Choroid plexus epithelial cell (primary cell): Measurements from ENCODE around the gene APRT.

ENCODE experiments used
- DNase-seq: peaks from one replicate; pipeline ENCODE4 v3.0.0-alpha.2; 2010; ENCODE audit warnings: low read depth
- H3K4me3 ChIP-seq: 2 replicates; pipeline ENCODE4 v1.5.1; 2011; ENCODE audit warnings: low read depth, mild to moderate bottlenecking, control low read depth, low read length, moderate library complexity
- CTCF ChIP-seq: conservative IDR thresholded peaks from 2 replicates; pipeline ENCODE4 v1.5.1; 2011; ENCODE audit warnings: low read depth, mild to moderate bottlenecking, control low read depth, inconsistent platforms, low read length, moderate library complexity

Gene APRT

GRCh38 chr16:88771294-88771772 lies 40.4 kb downstream of the APRT start:
- no peak overlapping the region for H3K4me3 ChIP-seq
- TF ChIP-seq CTCF = no peak

GRCh38 chr16:88770461-88771293 lies 41.1 kb downstream of the APRT start:
- H3K4me3 ChIP-seq = peak overlapping the region; percentile 30
- peak; percentile 96 for DNase-seq
- no peak for TF ChIP-seq CTCF

More at GRCh38 chr16:88771294-88771772, 40.4 kb downstream of the APRT start:
- DNase-seq = no peak

- no peak overlapping the region for H3K4me3 ChIP-seq
- peak; percentile 48 for DNase-seq
Measured at GRCh38 chr16:88769617-88770460, 41.9 kb downstream of the APRT start.

GRCh38 chr16:88768071-88768783 lies 43.5 kb downstream of the APRT start:
- DNase-seq = peak; percentile 42
- TF ChIP-seq CTCF = no peak
- no peak overlapping the region for H3K4me3 ChIP-seq

More at GRCh38 chr16:88769617-88770460, 41.9 kb downstream of the APRT start:
- TF ChIP-seq CTCF = no peak

- no peak overlapping the region for H3K4me3 ChIP-seq
- no peak for TF ChIP-seq CTCF
Measured at GRCh38 chr16:88767546-88768070, 44.1 kb downstream of the APRT start.

GRCh38 chr16:88766975-88767374 lies 44.8 kb downstream of the APRT start:
- no peak overlapping the region for H3K4me3 ChIP-seq
- no peak for DNase-seq
- no peak for TF ChIP-seq CTCF

More at GRCh38 chr16:88767546-88768070, 44.1 kb downstream of the APRT start:
- no peak for DNase-seq
